ENCODE data around the gene SLC6A1. TPM values are rescaled to one million over a fixed set of nuclear protein-coding genes. Genes with fewer than 3 reads are reported as not detected.

SLC6A1 gene
- total and polyA plus RNA-seq, 3 donors from 2014 or later = 13.9 to 14.7 (median 14.4) TPM

DNA sequence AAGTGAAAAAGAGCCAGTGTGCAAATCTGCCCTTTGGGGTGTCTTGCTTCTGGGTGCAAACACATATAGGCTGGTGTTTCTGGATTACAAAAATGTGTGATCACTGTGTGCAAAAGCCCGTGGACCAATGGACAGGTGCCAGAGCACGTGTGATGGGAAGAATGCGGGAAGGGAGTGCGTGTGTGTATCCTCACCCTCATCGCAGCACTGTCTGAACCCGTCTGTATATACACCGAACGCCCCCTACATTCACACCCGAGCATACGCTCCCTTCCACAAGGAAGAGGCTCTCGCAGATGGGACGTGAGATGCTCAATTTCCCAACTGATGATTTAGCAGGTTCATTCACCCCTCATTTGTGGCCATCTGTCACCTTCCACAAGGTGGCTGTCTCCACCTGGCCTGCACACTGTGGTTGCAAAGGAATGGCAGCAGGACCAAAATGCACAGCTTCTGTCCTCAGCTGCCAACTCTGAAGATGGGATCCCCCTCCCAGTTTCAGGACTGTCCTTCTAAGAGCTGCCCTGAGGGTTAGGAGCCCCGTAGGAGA lies 19.4 kb upstream of the SLC6A1 start:
- Histone ChIP-seq H3K27me3 (no peaks in the 10 kb centered on the region), H3K4me1 (peaks cover 4% of the 10 kb centered on the region), H3K9me3 (no peaks in the 10 kb centered on the region), H3K27ac (no peak overlapping the region), H3K36me3 (ENCODE audit: low read depth, missing control alignments) (no peaks in the 10 kb centered on the region), H3K4me3 (no peak overlapping the region)
- DNase-seq = no peak
- 82 to 87% methylated on average over 13 of the region's 13 CpGs for WGBS, 2 donors
- TF ChIP-seq POLR2A (IDR thresholded peaks at IDR 0.05) (no peak), CTCF (IDR thresholded peaks at IDR 0.05) (no peak)
- intact Hi-C loops (cut with DNase I; ENCODE audit: low total_unique reads) = no loop called here

DNA sequence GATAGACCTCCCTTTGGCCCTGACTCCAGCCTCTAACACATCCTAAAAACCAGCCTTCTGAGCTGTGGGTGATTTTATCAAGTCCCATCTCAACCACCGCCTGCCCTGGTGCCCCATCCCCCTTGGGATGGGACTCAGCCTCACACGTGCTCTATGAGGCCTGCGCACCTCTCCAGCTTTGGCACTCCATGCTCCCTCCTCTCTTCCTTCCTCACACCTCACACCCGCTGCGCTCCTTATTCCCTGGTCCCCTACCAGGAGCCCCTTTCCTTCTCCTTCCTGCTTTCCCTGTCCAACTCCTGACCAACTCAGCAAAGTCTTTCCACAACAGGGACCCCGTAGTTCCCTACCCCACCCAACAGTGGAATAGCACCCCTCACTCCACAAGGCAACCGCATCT lies 18.4 kb upstream of the SLC6A1 start:
- H3K9me3 ChIP-seq = no peaks in the 10 kb centered on the region
- no peak overlapping the region for H3K27ac ChIP-seq
- no peak overlapping the region for H3K4me3 ChIP-seq
- DNase-seq = no peak
- no peaks in the 10 kb centered on the region for H3K4me1 ChIP-seq
- TF ChIP-seq POLR2A (IDR thresholded peaks at IDR 0.05) = no peak
- no peak for TF ChIP-seq CTCF (IDR thresholded peaks at IDR 0.05)
- WGBS, 2 donors = 87 to 94% methylated on average over 7 of the region's 7 CpGs
- no peaks in the 10 kb centered on the region for H3K36me3 ChIP-seq (ENCODE audit: low read depth, missing control alignments)
- no peaks in the 10 kb centered on the region for H3K27me3 ChIP-seq
- intact Hi-C loops (cut with DNase I; ENCODE audit: low total_unique reads) = no loop called here

- no peak overlapping the region for H3K27ac ChIP-seq
- 74 to 78% methylated on average over 7 of the region's 7 CpGs for WGBS, 2 donors
- DNase-seq = no peak
- intact Hi-C loops (cut with DNase I; ENCODE audit: low total_unique reads) = no loop called here
- TF ChIP-seq POLR2A (IDR thresholded peaks at IDR 0.05) (no peak), CTCF (IDR thresholded peaks at IDR 0.05) (no peak)
- H3K36me3 ChIP-seq (ENCODE audit: low read depth, missing control alignments) = no peaks in the 10 kb centered on the region
- no peaks in the 10 kb centered on the region for H3K9me3 ChIP-seq
- no peaks in the 10 kb centered on the region for H3K4me1 ChIP-seq
- H3K27me3 ChIP-seq = no peaks in the 10 kb centered on the region
- H3K4me3 ChIP-seq = no peak overlapping the region
Observed at GRCh38 chr3:10974746-10975375, 17.7 kb upstream of the SLC6A1 start.

DNA sequence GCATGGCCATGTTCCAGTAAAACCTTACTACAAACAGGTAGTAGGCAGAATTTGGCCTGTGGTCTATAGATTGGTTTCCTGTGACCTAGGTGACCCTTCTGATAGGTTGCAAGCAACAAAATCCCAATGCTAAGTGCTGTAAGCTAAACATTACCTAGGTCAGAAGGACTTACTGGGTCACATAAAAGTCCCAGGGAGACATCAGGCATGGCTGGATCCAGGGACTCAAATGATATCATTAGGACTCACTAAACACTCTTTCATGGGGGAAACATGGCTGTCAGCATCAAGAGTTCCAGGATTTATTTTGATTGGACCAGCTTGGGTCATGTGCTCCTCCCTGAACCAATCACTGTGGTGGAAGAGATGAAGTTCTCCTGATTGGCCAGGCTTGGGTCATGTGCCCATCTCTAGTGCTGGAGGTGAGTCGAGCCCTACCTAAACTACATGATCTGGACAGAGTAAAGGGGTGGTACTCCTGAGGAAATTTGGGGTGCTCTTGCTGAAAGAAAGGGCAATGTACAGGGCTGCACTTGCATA lies 16.8 kb upstream of the SLC6A1 start:
- Histone ChIP-seq H3K27me3 (no peaks in the 10 kb centered on the region), H3K36me3 (ENCODE audit: low read depth, missing control alignments) (no peaks in the 10 kb centered on the region), H3K4me3 (no peak overlapping the region), H3K4me1 (no peaks in the 10 kb centered on the region), H3K9me3 (no peaks in the 10 kb centered on the region), H3K27ac (no peak overlapping the region)
- TF ChIP-seq CTCF (IDR thresholded peaks at IDR 0.05) (no peak), POLR2A (IDR thresholded peaks at IDR 0.05) (no peak)
- DNase-seq = peak; percentile 58
- intact Hi-C loops (cut with DNase I; ENCODE audit: low total_unique reads) = no loop called here
- 40 to 56% methylated on average over 1 of the region's 1 CpG for WGBS, 2 donors

DNA sequence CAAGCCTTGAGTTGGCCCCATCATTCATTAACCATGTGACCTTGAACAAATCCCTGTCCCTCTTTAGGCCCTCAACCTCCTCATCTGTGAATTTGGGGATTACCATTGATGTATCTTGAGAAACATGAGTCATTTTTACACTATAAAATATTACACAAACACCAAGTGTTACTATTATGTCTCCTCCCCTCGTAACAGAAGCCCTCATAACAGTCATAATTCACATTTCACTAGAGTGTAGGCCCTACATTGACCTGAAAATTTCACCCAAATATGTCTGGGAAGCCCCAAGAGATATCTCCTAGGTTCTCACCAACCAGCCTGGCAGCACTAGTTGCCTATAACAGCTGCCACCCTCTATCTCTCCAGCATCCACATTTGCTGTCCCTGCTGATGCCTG lies 15.8 kb upstream of the SLC6A1 start:
- H3K9me3 ChIP-seq = no peaks in the 10 kb centered on the region
- 100% methylated on average over 1 of the region's 1 CpG for WGBS, 2 donors
- H3K4me3 ChIP-seq = no peak overlapping the region
- H3K36me3 ChIP-seq (ENCODE audit: low read depth, missing control alignments) = no peaks in the 10 kb centered on the region
- H3K27me3 ChIP-seq = no peaks in the 10 kb centered on the region
- TF ChIP-seq CTCF (IDR thresholded peaks at IDR 0.05) (no peak), POLR2A (IDR thresholded peaks at IDR 0.05) (no peak)
- intact Hi-C loops (cut with DNase I; ENCODE audit: low total_unique reads) = no loop called here
- H3K27ac ChIP-seq = no peak overlapping the region
- no peaks in the 10 kb centered on the region for H3K4me1 ChIP-seq
- no peak for DNase-seq
